Activated CD4-positive, alpha-beta T cell treated with anti-CD3 and anti-CD28 coated beads for 24 hours (primary cell): Measurements from ENCODE around the gene ARHGAP10.
"Not testable (repeated sequence)": the region's sequence is repeated elsewhere in the genome, so short reads cannot be mapped to it uniquely, and the experiment has no call there.

Experiments
- DNase-seq, 2 donors: peaks; one replicate each; pipeline ENCODE4 v3.0.0-alpha.2; 2020; ENCODE audit warnings: low read depth in 2 of 2

Gene ARHGAP10

DNA sequence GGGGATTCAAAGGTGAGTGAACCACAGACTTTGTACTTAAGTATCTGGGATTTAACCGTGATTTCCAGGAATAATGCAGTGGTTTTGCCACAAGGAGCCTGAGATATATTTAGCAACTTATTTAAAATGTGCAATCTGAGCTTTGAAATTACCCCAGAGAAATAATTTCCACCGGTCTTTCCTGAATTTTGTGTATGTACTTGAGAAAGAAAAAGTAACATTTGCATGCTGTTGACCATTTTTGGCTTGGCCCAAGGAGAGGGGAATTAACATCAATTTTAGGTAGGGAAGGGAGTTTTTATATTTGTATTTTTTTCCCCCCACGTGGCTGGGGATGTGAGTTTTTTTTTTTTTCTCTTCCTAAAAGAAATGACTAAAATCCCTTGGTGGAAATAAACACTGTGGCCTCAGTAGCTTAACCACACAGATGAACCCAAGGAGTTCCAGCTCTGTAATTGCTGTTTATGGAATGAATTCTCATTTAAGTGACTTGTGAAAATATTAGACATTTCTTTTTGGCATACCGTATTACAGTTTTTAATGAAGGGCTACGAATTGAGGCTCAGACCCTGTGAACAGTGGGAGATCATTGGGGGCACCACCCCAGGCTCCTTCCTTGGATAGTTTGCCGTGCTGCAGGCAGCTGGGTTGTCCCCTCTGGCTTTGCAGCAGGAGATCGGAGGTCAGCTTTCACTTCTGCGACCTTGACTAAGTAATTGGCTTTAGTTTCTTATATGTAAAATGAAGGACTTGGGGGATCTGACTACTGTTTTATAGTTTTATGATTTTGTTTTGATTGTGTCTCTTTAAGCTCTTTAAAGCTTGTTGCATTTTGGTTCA, 116.1 kb downstream of the ARHGAP10 start:
- DNase-seq = no peak

DNA sequence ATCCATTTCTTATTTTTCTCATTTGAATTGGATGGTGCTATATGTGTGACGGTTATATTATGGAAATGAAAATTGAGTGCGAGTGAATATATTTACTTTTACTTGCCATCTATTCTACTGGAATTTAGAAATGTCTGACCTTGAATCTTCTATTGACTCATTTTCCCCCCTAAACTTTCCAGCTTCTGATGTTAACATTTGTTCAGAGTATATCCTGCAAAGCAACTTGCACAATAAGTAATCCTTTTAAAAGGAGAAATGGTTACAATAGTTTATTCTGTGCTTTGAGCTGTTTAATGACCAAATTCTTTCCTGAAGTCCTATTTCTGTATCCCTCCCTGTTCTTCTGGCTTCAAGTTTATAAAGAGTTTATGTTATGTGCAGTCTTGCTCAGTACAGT, 116.7 kb downstream of the ARHGAP10 start:
- no peak for DNase-seq

DNA sequence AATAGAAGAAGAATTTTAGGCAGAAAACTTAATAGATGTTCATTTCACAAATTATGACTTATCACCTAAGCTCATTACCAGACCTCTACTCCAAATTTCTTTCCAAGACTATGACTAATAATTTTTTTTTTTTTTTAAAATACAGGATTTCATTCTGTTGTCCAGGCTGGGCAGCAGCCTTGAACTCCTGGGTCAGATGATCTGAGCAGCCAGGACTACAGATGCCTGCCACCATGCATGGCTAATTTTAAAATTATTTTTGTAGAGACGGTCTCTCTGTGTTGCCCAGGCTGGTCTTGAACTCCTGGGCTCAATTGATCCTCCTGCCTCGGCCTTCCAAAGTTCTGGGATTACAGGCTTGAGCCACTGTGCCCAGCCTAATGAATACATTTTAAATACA, 119.2 kb downstream of the ARHGAP10 start:
- DNase-seq = no peak

DNA sequence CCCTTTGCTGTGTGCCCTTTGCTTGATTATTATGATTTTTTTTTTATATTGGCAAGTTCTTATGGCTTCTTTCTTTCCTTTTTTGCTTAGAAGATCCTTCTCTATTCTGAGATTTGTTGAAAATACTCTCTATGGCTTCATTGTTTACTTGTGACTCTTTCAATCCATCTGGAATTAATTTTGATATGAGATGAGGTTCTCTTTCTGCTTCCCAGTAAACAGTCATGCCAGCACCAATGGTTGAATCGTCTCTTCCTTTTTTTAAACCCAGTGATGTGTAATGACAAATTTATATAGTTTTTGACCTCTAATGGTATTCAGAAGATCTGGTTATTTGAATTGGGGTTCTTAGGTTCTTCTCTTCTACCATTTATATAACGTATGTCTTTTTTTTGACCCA, 121.8 kb downstream of the ARHGAP10 start:
- DNase-seq = no peak

DNA sequence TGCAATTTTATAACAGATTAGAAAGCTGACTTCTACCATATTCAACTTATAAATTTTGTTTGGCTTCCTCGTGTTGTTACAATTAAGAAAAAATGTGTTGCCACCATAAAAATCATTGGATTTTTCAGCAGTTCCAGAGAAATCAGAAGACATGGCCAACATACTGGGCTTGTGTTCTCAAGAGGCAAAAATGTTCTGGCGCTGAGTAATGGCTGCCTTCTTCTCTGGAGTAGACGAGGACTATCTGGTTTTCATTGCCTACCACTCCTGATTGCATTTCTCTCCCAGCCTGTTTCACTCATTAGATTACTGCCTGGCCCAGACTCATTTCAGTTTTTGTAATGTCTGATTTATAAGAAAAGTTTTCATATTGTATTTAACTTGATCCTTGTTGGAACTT, 122.3 kb downstream of the ARHGAP10 start:
- no peak for DNase-seq

DNA sequence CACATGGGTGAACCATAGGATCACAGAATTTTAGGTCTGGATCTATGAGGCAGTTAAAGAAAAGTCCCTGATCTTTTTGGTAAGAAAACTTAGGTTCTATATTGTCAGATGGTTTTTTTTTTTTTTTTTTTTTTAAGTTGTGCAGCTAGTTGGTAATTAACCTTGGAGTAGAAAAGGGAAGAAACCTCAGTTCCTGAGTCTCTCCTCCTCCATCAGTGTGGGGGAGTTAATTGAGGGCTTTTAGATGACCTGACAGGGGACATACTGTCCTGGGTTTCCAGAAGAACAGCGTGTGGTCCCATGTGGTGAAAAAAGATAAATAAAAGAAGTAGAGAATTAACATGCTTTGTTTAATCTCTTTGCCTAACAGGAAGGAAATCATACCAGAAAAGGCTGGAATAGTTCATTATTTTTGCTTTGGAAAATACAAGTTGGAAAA, 123.7 kb downstream of the ARHGAP10 start:
- no peak for DNase-seq

DNA sequence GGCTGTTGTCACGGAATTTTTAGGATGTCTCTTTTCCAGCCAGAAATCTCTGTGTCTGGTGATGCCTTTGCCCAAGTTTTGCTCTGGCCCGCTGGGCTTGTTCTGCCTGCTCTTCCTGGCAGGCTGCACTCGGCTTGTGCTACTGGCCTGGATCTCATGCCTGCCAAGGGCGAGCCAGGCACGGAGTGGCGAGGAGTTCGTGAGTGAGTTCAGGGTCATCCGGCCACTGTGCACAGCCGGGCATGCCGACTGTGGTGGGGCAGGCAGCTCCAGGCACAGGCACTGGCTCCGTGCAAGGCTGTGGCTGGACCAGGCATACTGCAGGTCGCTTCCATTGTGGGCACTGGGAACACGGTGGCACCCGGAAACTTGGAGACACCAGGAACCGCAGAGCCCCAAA, 129.1 kb downstream of the ARHGAP10 start:
- DNase-seq = no peak

DNA sequence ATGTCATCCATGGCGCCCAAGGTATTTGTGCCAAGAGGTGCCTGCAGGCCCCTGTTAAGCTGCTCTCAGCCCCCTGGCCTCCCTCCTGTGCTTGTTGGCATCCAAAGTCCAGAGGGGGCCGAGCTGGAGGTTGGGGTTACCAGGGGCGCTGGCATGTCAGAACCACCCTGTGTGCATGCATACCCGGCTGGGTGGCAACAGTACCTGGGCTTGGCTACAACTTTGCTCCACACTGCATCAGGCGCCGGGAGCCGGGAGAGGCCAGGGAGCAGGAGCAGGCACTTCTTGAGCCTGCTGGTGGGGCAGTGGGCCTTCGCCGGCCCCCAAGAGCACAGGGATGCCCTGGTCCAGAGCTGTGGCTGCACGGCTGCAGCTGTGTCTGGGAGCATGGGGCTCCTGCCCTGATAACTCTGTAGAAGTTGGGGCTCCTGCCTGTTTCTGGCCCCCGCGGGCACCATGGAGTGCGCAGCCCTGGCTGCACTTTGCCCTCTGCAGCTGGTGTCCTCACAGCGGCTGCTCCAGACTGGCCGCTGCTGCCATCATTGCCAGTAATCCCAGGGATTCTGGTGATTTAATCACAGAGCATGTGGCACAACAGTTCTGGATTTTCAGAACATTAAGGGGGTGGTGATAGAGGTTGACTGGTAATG, 130.3 kb downstream of the ARHGAP10 start:
- no peak for DNase-seq

DNA sequence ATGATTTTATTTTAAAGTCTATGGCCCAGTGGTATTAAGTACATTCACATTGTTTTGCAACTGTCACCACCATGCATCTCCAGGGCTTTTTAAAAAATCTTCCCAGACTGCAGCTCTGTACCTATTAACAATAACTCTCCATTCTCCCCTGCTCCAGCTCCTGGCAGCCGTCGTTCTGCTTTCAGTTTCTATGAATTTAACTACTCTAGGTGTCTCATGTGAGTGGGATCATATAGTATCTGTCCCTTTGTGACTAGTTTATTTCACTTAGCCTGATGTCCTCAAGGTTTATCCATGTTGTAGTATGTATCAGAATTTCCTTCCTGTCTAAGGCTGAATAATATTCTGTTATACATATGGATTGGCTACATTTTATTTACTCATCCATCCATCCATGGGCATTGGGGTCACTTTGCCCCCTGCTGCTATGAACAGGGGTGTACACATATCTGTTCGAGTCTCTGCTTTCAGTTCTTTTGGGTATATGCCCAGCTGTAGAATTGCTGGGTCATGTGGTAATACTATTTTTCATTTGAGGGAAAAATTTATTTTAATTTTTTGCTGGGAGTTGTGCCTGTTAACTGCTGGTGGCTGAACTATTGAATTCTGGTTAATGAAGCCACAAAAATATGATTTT, 131.3 kb downstream of the ARHGAP10 start:
- DNase-seq = no peak

DNA sequence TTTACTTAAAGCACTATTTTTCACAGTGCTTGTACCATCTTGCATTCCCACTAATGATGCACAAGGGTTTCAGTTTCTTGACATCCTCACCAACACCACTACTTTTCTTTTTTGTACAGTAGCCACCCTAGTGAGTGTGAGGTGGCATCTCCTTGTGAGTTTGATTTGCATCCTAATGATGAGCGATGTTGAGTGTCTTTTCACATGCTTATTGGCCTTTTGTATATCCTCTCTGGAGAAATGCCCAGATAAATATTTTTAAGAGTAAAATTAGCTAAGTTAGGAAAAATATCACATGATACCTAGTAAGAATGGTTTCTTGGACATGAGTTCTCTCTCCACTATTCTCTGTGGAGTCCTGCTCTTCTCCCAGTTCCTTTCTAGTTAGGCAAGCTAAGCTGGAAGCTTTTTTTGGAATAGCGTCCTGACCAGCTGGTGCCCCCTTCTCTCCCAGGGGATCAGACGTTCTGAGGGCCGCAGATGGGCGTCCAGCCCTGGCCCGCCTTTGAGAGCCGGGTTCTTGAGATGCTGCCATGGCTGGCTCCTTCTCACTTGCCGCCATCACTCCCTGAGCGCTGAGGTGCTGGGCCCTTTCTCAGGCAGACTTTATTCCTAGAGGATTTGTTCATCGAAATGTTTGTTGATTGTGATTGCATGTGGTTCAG, 132.1 kb downstream of the ARHGAP10 start:
- no peak for DNase-seq

DNA sequence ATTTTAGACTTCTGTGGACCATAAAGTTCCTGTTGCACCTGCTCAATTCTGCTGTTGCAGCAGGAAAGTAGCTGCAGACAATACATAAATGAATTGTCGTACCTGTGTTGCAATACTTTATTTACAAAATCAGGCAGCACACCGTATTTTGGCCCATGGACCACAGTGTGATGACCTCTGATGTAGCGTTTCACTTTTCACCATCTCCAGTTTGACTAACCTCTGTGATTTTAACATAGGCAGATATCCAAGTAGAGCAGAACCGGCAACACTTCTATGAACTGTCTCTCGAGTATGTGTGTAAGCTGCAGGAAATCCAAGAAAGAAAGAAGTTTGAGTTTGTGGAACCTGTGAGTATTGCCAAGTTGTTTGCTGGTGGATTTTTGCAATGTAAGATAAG, 132.7 kb downstream of the ARHGAP10 start:
- DNase-seq = no peak

DNA sequence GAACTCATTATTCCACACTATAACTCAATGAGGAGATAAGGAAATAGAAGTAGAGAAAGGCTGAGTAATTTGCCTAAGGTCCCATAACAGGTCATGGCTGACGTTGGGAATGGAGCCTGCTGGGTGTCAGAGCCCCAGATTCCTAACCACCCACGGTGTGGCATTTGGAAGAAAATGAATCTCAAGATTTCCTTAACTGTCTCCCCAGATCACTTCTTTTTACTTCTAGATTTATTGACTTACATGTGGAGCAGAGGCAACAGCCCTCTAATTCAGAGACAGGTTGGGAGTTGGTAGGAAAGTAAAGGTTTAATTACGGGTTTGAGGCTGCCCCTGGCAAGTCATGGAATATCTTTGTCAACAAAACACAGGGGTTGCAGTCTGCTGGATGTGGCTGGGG, 134.0 kb downstream of the ARHGAP10 start:
- DNase-seq = no peak

DNA sequence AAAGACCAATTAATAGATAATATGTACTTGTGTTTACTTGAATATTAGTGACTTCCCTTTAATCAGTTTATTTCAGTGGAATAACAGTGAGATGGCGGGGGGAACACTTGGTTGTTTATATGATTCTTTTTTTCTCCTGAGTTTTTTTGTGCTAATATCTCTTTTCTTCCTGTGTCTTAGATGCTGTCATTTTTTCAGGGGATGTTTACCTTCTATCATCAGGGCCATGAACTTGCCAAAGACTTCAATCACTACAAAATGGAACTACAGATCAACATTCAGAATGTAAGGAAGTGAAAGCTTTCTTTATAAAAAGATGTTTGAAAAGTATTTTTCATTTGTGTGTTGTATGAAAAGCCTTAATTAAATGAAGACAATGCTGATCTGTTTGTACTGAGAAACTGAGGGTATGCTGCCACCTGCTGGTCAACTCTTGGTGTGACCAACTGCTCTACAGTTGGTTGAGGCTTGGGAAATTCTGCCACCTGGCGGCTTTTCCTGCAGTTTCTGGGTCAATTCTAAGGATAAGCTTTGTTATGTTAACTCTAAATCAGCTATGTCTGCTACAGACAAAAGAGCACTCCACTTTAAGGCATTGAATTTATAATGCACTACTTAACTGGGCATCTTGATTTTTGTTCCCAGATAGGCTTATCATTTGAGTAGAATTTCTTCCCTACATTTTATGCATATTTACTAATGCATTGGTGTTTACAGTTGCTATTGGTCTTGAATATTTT, 134.8 kb downstream of the ARHGAP10 start:
- peak; percentile 90 to 94 for DNase-seq

DNA sequence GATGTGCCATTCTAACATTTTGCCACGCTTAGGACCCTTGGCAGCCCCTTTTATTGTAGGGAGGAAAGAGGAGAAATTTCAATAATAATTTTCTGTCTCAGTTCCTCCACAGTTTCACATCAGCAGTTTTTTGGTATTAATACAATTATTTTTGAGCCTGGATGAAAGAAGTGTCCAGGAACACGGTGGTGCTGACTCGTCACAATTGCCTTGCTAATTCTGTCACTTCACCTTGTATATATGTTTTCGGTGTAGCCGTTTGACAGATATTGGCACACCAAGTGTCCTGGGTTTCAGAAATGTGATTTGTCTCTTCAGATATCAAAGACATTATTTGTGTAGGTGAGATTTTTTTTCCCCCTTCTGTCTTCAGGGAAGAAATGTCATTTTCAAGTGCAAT, 142.2 kb downstream of the ARHGAP10 start:
- DNase-seq = no peak

DNA sequence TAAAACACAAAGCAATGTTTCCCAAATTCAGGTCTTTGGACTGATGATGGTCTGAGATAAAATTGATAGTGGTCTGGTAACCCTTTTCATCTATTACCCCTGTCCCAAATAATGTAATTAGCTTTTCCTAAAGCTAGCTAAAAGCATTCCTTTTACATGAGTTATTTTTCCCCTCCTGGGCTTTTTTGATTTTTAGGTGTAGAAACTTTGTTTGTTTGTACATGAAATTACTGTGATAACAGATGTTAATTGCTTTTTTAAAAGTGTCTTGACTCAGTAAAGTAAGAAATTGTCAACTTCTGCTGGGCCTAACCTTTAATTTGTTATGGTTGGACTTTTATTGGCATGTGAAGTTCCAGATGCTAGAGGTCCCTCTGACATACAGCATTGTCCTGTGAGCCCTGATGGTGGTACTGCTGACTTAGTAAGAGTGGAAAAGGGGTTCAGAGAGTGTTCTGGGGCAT, 145.5 kb downstream of the ARHGAP10 start:
- DNase-seq = no peak

DNA sequence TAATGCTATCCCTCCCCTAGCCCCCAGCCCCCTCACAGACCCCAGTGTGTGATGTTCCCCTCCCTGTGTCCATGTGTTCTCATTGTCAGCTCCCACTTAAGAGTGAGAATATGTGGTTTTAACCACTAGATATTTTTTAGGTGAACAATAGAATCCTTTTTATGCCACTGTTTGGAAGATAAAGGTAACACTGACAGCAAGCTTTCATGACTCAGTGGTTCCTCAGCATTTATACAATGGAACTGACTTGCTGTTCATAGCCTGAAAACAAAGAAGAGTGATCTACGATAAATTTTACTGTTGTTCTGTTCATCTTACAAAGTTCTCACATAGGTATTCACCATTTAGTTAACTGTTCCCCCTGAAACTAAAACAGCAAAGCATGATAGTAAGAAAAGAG, 147.8 kb downstream of the ARHGAP10 start:
- DNase-seq = no peak

DNA sequence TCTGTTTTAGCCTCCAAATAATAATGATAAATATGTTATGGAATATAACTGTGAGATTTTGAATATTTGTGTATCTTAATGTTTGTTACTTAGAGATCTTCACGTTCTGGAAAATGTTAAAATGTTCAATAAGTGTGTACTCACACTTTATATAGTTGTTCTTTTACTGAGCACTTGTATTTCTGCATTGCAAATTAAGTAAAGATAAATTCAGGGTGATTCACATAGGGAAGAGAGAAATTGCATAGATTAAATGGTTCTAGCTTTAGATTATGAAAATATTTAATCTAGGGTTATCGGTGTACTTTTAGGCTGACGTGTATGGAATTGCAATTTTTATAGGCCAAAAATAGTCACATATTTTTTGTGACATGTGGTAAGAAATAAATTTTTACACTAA, 148.6 kb downstream of the ARHGAP10 start:
- no peak for DNase-seq

DNA sequence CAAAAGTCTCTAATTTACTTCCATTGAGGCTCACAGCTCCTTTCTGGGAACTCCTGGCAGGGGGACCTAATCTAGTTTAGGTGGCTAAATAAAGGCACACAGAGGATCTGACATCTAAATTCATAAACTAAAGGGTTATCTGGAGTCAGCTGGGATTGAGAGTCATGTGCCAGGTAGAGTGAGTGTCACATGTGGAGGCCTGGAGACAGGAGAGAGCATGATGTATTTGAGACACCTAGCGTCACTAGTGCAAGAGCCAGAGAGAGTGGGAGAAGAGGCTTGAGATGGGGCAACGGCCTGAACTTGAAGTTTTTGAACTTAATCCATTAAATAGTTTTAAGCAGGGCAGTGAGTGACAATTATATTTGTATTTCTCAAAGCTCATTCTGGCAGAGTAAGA, 152.6 kb downstream of the ARHGAP10 start:
- DNase-seq = no peak

DNA sequence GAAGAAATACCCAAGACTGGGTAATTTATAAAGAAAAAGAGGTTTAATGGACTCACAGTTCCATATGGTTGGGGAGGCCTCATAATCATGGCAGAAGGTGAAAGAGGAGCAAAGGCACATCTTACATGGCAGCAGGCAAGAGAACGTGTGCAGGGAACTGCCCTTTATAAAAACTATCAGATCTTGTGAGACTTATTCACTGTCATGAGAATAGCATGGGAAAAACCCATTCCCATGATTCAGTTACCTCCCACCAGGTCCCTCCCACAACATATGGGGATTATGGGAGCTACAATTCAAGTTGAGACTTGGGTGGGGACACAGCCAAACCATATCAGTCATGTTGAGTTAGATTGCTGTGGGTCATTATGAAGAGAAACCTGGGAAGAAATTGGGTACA, 153.3 kb downstream of the ARHGAP10 start:
- DNase-seq = not testable (repeated sequence)

DNA sequence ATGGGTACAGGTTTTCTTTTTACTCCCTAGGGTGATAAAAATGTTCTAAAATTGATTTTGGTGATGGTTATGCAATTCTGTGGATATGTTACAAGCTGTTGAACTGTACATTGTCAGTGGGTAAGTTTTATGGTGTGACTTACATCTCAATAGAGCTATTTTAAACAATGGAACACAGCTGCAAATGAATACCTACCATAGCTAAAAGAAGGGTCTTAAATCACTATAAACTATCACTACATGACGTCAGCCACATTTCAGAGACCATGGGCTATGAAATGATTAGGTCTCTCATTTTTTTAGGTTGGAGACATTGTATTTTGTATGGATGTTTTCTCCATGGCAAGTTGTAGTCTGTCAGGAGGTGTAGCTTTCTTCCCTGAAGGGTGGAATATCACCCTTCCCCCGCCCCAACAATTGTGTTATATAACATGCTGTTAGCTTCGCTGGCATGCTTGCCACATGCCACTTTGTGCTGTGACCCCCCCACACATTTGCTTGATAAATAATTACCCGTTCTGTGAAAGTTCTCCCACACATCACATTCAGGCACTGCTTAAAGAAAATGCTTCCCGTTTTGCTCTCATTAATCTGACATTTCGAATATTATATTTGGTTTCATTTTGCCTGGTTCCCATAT, 159.7 kb downstream of the ARHGAP10 start:
- no peak for DNase-seq

DNA sequence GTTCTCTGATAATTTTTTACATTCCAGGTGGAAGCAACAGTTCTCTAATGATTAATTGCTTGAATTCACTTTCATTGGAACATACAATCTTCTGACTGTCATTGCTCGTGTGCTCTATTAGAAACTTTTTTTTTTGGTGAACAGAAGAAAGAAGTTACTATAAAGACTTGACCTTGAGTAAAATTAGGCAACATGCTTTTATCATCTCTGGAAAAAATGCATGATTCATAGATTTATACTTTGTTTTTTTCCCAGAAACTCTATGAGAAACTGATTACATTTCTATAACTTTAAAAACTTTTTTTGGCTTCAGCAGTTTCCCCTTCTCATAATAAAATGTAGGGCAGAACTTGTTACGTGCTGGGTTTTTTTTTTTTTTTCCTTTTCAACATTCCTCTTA, 167.6 kb downstream of the ARHGAP10 start:
- no peak for DNase-seq
